Activated B cell treated with CpG ODN at 0.5 μM for 24 hours (primary cell): ENCODE measurements around the gene HOXC11. TPM values are rescaled to one million over a fixed set of nuclear protein-coding genes. Genes with fewer than 3 reads are reported as not detected.
A peak's percentile ranks its signal among the peaks of the same experiment; 100 is the strongest.

Experiments
- ATAC-seq: fragments of 200-7000 bp; cut with Tn5 transposase; one replicate; pipeline ENCODE4 v1.10.0; 2021; ENCODE audit warnings: low read depth, mild to moderate bottlenecking, moderate library complexity
- CTCF ChIA-PET: fragments of 350-600 bp; sonication (Branson Sonifier 250); formaldehyde crosslinking; loops from one replicate; lab custom pipeline; 2021; ENCODE audit warnings: antibody characterized with exemption; lab: Charles Lee
- POLR2A ChIA-PET: fragments of 350-600 bp; sonication (Branson Sonifier 250); formaldehyde crosslinking; loops from one replicate; lab custom pipeline; 2021; ENCODE audit warnings: antibody characterized with exemption; lab: Charles Lee
- DNase-seq: peaks from one replicate; pipeline ENCODE4 v3.0.0; 2022
- H3K27ac Mint-ChIP-seq: one replicate; pipeline ENCODE4 v1.8.0; 2020; ENCODE audit warnings: mixed read lengths
- H3K27me3 Mint-ChIP-seq: one replicate; pipeline ENCODE4 v1.8.0; 2021; ENCODE audit warnings: mixed read lengths
- H3K36me3 Mint-ChIP-seq: one replicate; pipeline ENCODE4 v1.8.0; 2021; ENCODE audit warnings: low read depth, mixed read lengths
- H3K4me1 Mint-ChIP-seq: one replicate; pipeline ENCODE4 v1.8.0; 2021; ENCODE audit warnings: mixed read lengths
- H3K4me3 Mint-ChIP-seq: one replicate; pipeline ENCODE4 v1.8.0; 2020; ENCODE audit warnings: mild to moderate bottlenecking, mixed read lengths
- H3K9me3 Mint-ChIP-seq: one replicate; pipeline ENCODE4 v1.8.0; 2020; ENCODE audit warnings: mixed read lengths
- CTCF ChIP-seq: fragments of 200-600 bp; IDR thresholded peaks from one replicate; pipeline ENCODE4 v1.8.0; 2022; ENCODE audit warnings: antibody characterized with exemption, mild to moderate bottlenecking
- intact Hi-C: fragments of 100-400 bp; cut with micrococcal nuclease; formaldehyde crosslinking; loops from one replicate; pipeline ENCODE4 v1.15.1; 2024
- total RNA-seq: library from RNA; stranded (reverse); gene quantifications from 2 replicates; pipeline ENCODE4 v1.2.3, GENCODE V29; 2022

HOXC11 gene
- total RNA-seq, 1 donor from 2014 or later, result not detected

- ATAC-seq (no peak), DNase-seq (no peak)
- Mint-ChIP-seq H3K27ac (no peak overlapping the region), H3K36me3 (no peaks in the 10 kb centered on the region), H3K27me3 (peaks cover 74% of the 10 kb centered on the region), H3K4me3 (no peak overlapping the region), H3K9me3 (no peaks in the 10 kb centered on the region), H3K4me1 (peaks cover 4% of the 10 kb centered on the region)
- intact Hi-C loops, result loop anchor here (5.0 kb wide), 2 partner anchors 47 to 102 kb away; partner anchors contain the start of gene HOXC4
- no peak for TF ChIP-seq CTCF
- ChIA-PET CTCF (no interaction called here), POLR2A (no interaction called here)
Observed at GRCh38 chr12:53949631-53950436, 23.1 kb upstream of the HOXC11 start.

GRCh38 chr12:53950437-53950773, 22.5 kb upstream of the HOXC11 start:
- no peak overlapping the region for H3K4me3 Mint-ChIP-seq
- POLR2A ChIA-PET, result interaction anchor here (1.2 kb wide), 1 partner anchor 34 kb away, joined by 6 read pairs; the partner anchor contains the start of gene HOXC10
- DNase-seq (no peak), ATAC-seq (no peak)
- TF ChIP-seq CTCF, result no peak
- peaks cover 4% of the 10 kb centered on the region for H3K4me1 Mint-ChIP-seq
- H3K9me3 Mint-ChIP-seq, result no peaks in the 10 kb centered on the region
- no peak overlapping the region for H3K27ac Mint-ChIP-seq
- no peaks in the 10 kb centered on the region for H3K36me3 Mint-ChIP-seq
- intact Hi-C loops, result loop anchor here (5.0 kb wide), 2 partner anchors 47 to 102 kb away; partner anchors contain the start of gene HOXC4
- CTCF ChIA-PET, result no interaction called here
- H3K27me3 Mint-ChIP-seq, result peaks cover 68% of the 10 kb centered on the region

- no peak for TF ChIP-seq CTCF
- Mint-ChIP-seq H3K27me3 (peaks cover 67% of the 10 kb centered on the region), H3K27ac (peak overlapping the region; percentile 53), H3K4me3 (no peak overlapping the region), H3K9me3 (no peaks in the 10 kb centered on the region), H3K36me3 (no peaks in the 10 kb centered on the region), H3K4me1 (peaks cover 4% of the 10 kb centered on the region)
- ChIA-PET POLR2A (interaction anchor here (1.2 kb wide), 1 partner anchor 33 kb away, joined by 6 read pairs; the partner anchor contains the start of gene HOXC10), CTCF (no interaction called here)
- DNase-seq (no peak), ATAC-seq (no peak)
- intact Hi-C loops, result loop anchor here (5.0 kb wide), 2 partner anchors 46 to 101 kb away; partner anchors contain the start of gene HOXC4
Observed at GRCh38 chr12:53950789-53951576, 21.9 kb upstream of the HOXC11 start.

GRCh38 chr12:53951577-53952334, 21.2 kb upstream of the HOXC11 start:
- Mint-ChIP-seq H3K36me3 (no peaks in the 10 kb centered on the region), H3K4me3 (no peak overlapping the region), H3K4me1 (peaks cover 4% of the 10 kb centered on the region), H3K9me3 (no peaks in the 10 kb centered on the region), H3K27ac (no peak overlapping the region), H3K27me3 (peaks cover 67% of the 10 kb centered on the region)
- no peak for ATAC-seq
- DNase-seq, result no peak
- TF ChIP-seq CTCF, result no peak
- CTCF ChIA-PET, result no interaction called here
- POLR2A ChIA-PET, result interaction anchor here (1.2 kb wide), 1 partner anchor 33 kb away, joined by 6 read pairs; the partner anchor contains the start of gene HOXC10
- intact Hi-C loops, result loop anchor here (5.0 kb wide), 2 partner anchors 46 to 101 kb away; partner anchors contain the start of gene HOXC4
